Measurements from ENCODE around the gene PAQR9. TPM values are rescaled to one million over a fixed set of nuclear protein-coding genes. Genes with fewer than 3 reads are reported as not detected.

The PAQR9 gene
- total RNA-seq, 1 donor from 2014 or later, result not detected

DNA sequence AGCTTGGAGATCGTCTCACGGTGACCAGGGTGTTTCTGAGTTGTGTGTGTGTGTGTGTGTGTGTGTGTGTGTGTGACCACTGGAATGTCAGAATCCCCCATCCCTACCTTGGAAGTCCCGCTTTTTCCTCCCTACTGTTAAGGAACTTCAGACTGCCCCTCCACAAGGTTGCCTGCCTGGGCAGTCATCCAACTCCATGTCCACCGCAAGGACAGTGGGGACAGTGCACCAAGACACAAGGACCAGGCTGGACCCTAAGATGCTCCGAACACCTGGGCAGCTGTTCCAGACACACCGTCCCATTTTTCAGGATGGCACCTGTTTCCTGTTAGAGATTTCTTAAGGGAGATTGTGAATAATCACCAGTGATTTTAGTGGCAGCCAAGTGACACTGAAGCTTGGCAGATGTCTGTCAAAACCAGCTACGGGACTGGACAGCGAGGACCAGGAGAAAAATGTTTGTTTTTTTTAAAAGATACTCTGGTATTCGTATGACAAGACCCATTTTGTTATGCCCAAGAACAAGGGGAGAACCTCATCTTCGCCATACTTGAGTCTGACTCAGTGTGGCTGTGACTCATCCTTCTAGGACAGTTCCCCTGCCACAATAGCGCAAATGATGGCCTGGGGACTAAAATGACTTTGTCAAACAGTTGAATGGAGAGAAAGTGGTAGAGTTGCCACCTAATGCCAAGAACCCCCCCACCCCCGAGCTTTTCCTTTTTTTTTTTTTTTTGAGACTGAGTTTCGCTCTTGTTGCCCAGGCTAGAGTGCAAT, 15.5 kb downstream of the PAQR9 start:
- TF ChIP-seq, protein P1, sequence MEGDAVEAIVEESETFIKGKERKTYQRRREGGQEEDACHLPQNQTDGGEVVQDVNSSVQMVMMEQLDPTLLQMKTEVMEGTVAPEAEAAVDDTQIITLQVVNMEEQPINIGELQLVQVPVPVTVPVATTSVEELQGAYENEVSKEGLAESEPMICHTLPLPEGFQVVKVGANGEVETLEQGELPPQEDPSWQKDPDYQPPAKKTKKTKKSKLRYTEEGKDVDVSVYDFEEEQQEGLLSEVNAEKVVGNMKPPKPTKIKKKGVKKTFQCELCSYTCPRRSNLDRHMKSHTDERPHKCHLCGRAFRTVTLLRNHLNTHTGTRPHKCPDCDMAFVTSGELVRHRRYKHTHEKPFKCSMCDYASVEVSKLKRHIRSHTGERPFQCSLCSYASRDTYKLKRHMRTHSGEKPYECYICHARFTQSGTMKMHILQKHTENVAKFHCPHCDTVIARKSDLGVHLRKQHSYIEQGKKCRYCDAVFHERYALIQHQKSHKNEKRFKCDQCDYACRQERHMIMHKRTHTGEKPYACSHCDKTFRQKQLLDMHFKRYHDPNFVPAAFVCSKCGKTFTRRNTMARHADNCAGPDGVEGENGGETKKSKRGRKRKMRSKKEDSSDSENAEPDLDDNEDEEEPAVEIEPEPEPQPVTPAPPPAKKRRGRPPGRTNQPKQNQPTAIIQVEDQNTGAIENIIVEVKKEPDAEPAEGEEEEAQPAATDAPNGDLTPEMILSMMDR (IDR thresholded peaks at IDR 0.05), result no peak
- intact Hi-C loops (cut with DNase I), result no loop called here
- Histone ChIP-seq H3K27me3 (ENCODE audit: low read depth) (peaks cover 26% of the 10 kb centered on the region), H3K4me1 (no peaks in the 10 kb centered on the region), H3K9me3 (no peaks in the 10 kb centered on the region), H3K4me3 (no peak overlapping the region), H3K36me3 (no peaks in the 10 kb centered on the region), H3K27ac (no peak overlapping the region)
- ATAC-seq (no peak), DNase-seq (no peak)

DNA sequence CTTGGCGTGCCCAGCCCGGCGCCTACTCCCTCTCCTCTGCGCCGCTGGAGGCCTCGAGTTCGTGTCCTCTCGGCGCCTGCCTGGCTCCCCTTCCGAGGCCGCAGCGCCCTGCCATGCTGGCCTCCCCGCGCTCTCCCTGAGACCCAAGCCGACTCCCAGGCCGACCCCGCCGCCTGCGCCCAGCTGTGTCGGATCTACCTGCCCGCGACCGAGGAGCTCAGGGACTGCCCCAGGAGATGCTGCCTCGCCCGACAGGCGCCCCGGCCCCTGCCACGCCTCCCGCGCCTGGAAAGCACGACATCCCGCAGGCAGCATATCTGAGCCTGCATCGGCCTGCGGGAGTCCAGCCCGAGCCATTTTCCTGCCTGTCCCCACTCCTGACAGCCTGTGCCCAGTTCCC, 16.1 kb downstream of the PAQR9 start:
- H3K4me3 ChIP-seq, result no peak overlapping the region
- no peaks in the 10 kb centered on the region for H3K4me1 ChIP-seq
- no peaks in the 10 kb centered on the region for H3K36me3 ChIP-seq
- peaks cover 23% of the 10 kb centered on the region for H3K27me3 ChIP-seq (ENCODE audit: low read depth)
- H3K9me3 ChIP-seq, result no peaks in the 10 kb centered on the region
- peak; percentile 21 to 30 for ATAC-seq
- no peak for DNase-seq
- no peak overlapping the region for H3K27ac ChIP-seq
- intact Hi-C loops (cut with DNase I), result no loop called here
- TF ChIP-seq, protein P1 (IDR thresholded peaks at IDR 0.05), result no peak

DNA sequence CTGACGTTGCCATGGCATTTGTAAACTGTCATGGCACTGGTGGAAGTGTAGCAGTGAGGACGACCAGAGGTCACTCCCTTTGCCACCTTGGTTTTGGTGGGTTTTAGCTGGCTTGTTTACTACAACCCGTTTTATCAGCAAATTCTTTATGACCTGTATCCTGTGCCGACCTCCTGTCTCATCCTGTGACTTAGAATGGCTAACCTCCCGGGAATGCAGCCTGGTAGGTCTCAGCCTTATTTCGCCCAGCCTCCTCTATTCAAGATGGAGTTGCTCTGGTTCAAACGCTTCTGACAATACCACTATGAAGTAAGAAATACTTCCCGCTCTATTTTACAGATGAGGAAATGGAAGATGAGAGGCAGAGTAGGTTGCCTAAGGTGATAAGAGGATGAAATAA, 16.6 kb downstream of the PAQR9 start:
- intact Hi-C loops (cut with DNase I), result no loop called here
- TF ChIP-seq, protein P1 (IDR thresholded peaks at IDR 0.05), result no peak
- H3K36me3 ChIP-seq, result no peaks in the 10 kb centered on the region
- no peaks in the 10 kb centered on the region for H3K9me3 ChIP-seq
- no peak overlapping the region for H3K27ac ChIP-seq
- no peaks in the 10 kb centered on the region for H3K4me1 ChIP-seq
- ATAC-seq, result no peak
- H3K4me3 ChIP-seq, result no peak overlapping the region
- H3K27me3 ChIP-seq (ENCODE audit: low read depth), result peaks cover 23% of the 10 kb centered on the region
- no peak for DNase-seq

DNA sequence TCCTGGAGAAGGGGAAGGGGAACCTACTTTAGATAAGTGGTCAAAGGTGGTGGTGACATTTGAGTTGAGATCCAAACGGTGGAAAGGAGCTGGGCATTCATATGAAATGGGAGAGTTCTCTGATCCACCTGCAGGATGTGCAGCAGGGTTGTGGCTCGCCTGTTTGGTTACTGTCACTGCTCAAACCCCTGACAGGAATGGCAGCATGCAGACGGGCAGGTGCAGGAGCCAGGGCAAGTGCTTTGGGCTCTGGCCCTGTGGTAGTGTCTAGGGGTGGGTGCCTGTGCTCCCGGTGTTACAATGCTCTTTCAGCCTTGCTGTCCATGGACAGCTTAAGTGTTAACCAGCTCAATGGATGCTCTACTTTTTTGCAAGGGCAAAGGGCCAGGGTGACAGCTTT, 18.5 kb downstream of the PAQR9 start:
- H3K27me3 ChIP-seq (ENCODE audit: low read depth), result peaks cover 18% of the 10 kb centered on the region
- ATAC-seq (no peak), DNase-seq (no peak)
- H3K4me3 ChIP-seq, result no peak overlapping the region
- H3K36me3 ChIP-seq, result no peaks in the 10 kb centered on the region
- no peaks in the 10 kb centered on the region for H3K9me3 ChIP-seq
- no peaks in the 10 kb centered on the region for H3K4me1 ChIP-seq
- no peak overlapping the region for H3K27ac ChIP-seq
- TF ChIP-seq, protein P1 (IDR thresholded peaks at IDR 0.05), result no peak
- intact Hi-C loops (cut with DNase I), result no loop called here

DNA sequence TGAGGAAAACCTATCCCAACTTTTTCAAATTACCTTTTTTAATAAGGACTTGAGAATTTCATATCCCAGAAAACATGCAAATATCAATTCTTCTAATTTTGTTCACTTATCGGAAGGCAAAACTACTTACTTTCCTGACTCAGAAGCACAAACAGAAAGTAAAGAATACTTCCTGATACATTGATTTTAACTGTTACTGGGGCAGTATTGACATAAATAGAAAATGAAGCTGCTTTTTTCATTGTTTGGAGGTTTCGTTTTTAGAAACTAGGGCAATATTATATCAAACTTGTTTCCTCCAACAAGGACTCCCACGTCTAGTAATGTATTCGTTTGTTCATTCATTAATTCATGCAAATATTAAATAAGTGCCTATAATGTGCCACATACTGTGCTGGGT, 19.1 kb downstream of the PAQR9 start:
- Histone ChIP-seq H3K27me3 (ENCODE audit: low read depth) (peaks cover 18% of the 10 kb centered on the region), H3K36me3 (no peaks in the 10 kb centered on the region), H3K9me3 (no peaks in the 10 kb centered on the region), H3K4me1 (no peaks in the 10 kb centered on the region), H3K4me3 (no peak overlapping the region), H3K27ac (no peak overlapping the region)
- ATAC-seq, result no peak
- intact Hi-C loops (cut with DNase I), result no loop called here
- TF ChIP-seq, protein P1 (IDR thresholded peaks at IDR 0.05), result no peak
- no peak for DNase-seq
